HepG2 (cell line): ENCODE data around the gene DICER1. TPM values are rescaled to one million over a fixed set of nuclear protein-coding genes. Genes with fewer than 3 reads are reported as not detected.

Experiments
- ATAC-seq: fragments of 200-7000 bp; cut with Tn5 transposase; 3 replicates; pipeline ENCODE4 v1.9.1; 2020; ENCODE audit warnings: mild to moderate bottlenecking, moderate library complexity
- BruUV-seq: library from RNA; stranded (reverse); fragments of 400-500 nt; replicated peaks from 2 replicates; lab custom pipeline; 2021; lab: Mats Ljungman, UMichigan
- CTCF ChIA-PET: fragments of 300-600 bp; formaldehyde crosslinking; extraction: SDS; loops from one replicate; lab custom pipeline; 2021; ENCODE audit warnings: low total read pairs, inconsistent platforms, low intra/inter-chr PET ratio; lab: Yijun Ruan, JAX
- POLR2A ChIA-PET: fragments of 350-600 bp; sonication (Branson Sonifier 250); formaldehyde crosslinking; loops from one replicate; lab custom pipeline; 2020; ENCODE audit warnings: antibody characterized with exemption, inconsistent platforms; lab: Yijun Ruan, JAX
- DNase-seq: peaks from one replicate; pipeline ENCODE4 v3.0.0-alpha.2; 2015; ENCODE audit warnings: low spot score
- FAIRE-seq: peaks from 3 replicates; lab custom pipeline; 2011; peaks lifted over from hg19 to GRCh38; lab: Jason Lieb, UNC
- H2AFZ ChIP-seq: one replicate; pipeline ENCODE4 v1.6.1; 2011; ENCODE audit warnings: low read length, inconsistent platforms
- H3K27ac ChIP-seq: fragments of 300-600 bp; 3 replicates; pipeline ENCODE4 v1.8.0; 2011; ENCODE audit warnings: mixed run types, mild to moderate bottlenecking, mixed read lengths, low read length, inconsistent platforms; ENCODE audit not compliant: insufficient read depth; ENCODE audit errors: extremely low read length
- H3K27me3 ChIP-seq, 2 experiments: fragments of 200-600 bp in 1 of 2; 2 replicates in 1 of 2; 3 replicates in 1 of 2; pipeline versions ENCODE4 v1.6.0 to v1.8.0; 2011; ENCODE audit warnings: low read length in 2 of 2, mild to moderate bottlenecking in 2 of 2, moderate library complexity in 2 of 2, inconsistent platforms in 1 of 2; ENCODE audit not compliant: insufficient read depth in 2 of 2, control insufficient read depth in 1 of 2
- H3K36me3 ChIP-seq, 2 experiments: fragments of 200-600 bp in 1 of 2; replicated peaks in 1 of 2; 2 replicates in 1 of 2; 3 replicates in 1 of 2; pipeline versions ENCODE4 v1.5.1 to v1.8.0; 2011; ENCODE audit warnings: low read length in 2 of 2, inconsistent platforms in 1 of 2; ENCODE audit not compliant: insufficient read depth in 2 of 2, control insufficient read depth in 1 of 2
- H3K4me1 ChIP-seq: 2 replicates; pipeline ENCODE4 v1.5.1; 2012; ENCODE audit warnings: low read length, inconsistent platforms; ENCODE audit not compliant: insufficient read depth
- H3K4me2 ChIP-seq: 2 replicates; pipeline ENCODE4 v1.6.0; 2011; ENCODE audit warnings: low read depth, low read length, inconsistent platforms
- H3K4me3 ChIP-seq, 3 experiments: fragments of 200-600 bp in 1 of 3; sonication (generic), shearing (Covaris generic) in 1 of 3; replicated peaks in 1 of 3; 2 replicates each; pipeline ENCODE4 v1.5.1; 2011 to 2016; ENCODE audit warnings: low read length in 3 of 3, inconsistent platforms in 2 of 3, low read depth in 2 of 3, mild to moderate bottlenecking in 2 of 3, control low read depth in 1 of 3, mixed read lengths in 1 of 3; ENCODE audit not compliant: insufficient read depth in 1 of 3
- H3K79me2 ChIP-seq: one replicate; pipeline ENCODE4 v1.6.1; 2011; ENCODE audit warnings: low read length, inconsistent platforms; ENCODE audit not compliant: insufficient read depth
- H3K9ac ChIP-seq: 2 replicates; pipeline ENCODE4 v1.6.0; 2011; ENCODE audit warnings: mild to moderate bottlenecking, low read depth, low read length, inconsistent platforms; ENCODE audit not compliant: insufficient read depth
- H3K9me3 ChIP-seq: 2 replicates; pipeline ENCODE4 v1.5.1; 2012; ENCODE audit warnings: mild to moderate bottlenecking, low read length
- H4K20me1 ChIP-seq: 2 replicates; pipeline ENCODE4 v1.6.0; 2011; ENCODE audit warnings: inconsistent platforms, mild to moderate bottlenecking, low read length, moderate library complexity; ENCODE audit not compliant: insufficient read depth
- EED ChIP-seq: sonication (generic); formaldehyde crosslinking; IDR thresholded peaks from 2 replicates; pipeline ENCODE4 v1.5.0; 2020; ENCODE audit warnings: mild to moderate bottlenecking, missing genetic modification reagents
- MLX ChIP-seq: IDR thresholded peaks from 2 replicates; pipeline ENCODE4 v1.6.1; 2016
- NBN ChIP-seq: fragments of 450-650 bp; conservative IDR thresholded peaks from 2 replicates; pipeline ENCODE4 v1.6.1; 2017
- PRMT3 ChIP-seq: sonication (generic); formaldehyde crosslinking; IDR thresholded peaks from 2 replicates; pipeline ENCODE4 v1.8.1; 2022; ENCODE audit warnings: low read depth, mild to moderate bottlenecking, moderate library complexity, missing genetic modification reagents, borderline replicate concordance
- ZNF512 ChIP-seq: sonication (generic); formaldehyde crosslinking; IDR thresholded peaks from 2 replicates; pipeline ENCODE4 v1.4.0; 2020; ENCODE audit warnings: mild to moderate bottlenecking, missing genetic modification reagents
- ZNF850 ChIP-seq: sonication (generic); formaldehyde crosslinking; conservative IDR thresholded peaks from 2 replicates; pipeline ENCODE4 v1.9.0; 2021; ENCODE audit warnings: mild to moderate bottlenecking, missing genetic modification reagents
- WGBS: methylation state at CpG from one replicate; pipeline ENCODE4 v1.1.6; 2017; ENCODE audit warnings: low lambda C conversion rate; 5-methylcytosine and 5-hydroxymethylcytosine counted together
- in situ Hi-C: cut with HindIII; loops from 2 replicates; pipeline ENCODE4 v1.10.0; 2017; ENCODE audit warnings: low pct_unique_long_range_greater_than_20kb; ENCODE audit not compliant: extremely low pct_ligation_motif_present
- intact Hi-C: fragments of 100-400 bp; cut with micrococcal nuclease; formaldehyde crosslinking; loops from one replicate; pipeline ENCODE4 v1.10.0; 2022; ENCODE audit not compliant: unreplicated experiment
- polyA plus RNA-seq, 8 experiments: library from polyadenylated mRNA; depleted of rRNA in 3 of 8; stranded (reverse) in 7 of 8; unstranded in 1 of 8; fragments of >200 nt; fragmentation: Illumina TruSeq in 4 of 8; extraction: Trizol in 4 of 8; gene quantifications; 2 replicates each; pipeline versions ENCODE4 v1.2.1 to v1.2.3, GENCODE V29; 2011 to 2016; ENCODE audit warnings: low read depth in 4 of 8, missing spikeins in 1 of 8, mixed read lengths in 1 of 8; ENCODE audit not compliant: insufficient read depth in 1 of 8
- total RNA-seq, 5 experiments: library from RNA; depleted of rRNA; stranded (reverse); fragments of >200 nt; fragmentation: Illumina TruSeq; extraction: Trizol; gene quantifications; 2 replicates each; pipeline ENCODE4 v1.2.3, GENCODE V29; 2016; ENCODE audit warnings: low read depth in 1 of 5
- TF ChIP-seq, protein P1 (sequence below): sonication (generic); formaldehyde crosslinking; IDR thresholded peaks from 2 replicates; pipeline ENCODE4 v1.5.0; 2020; ENCODE audit warnings: mild to moderate bottlenecking, missing genetic modification reagents, borderline replicate concordance

The DICER1 gene
- total and polyA plus RNA-seq, 2 of the 13 experiments (the other 11 are each of a cell fraction or from before 2014, with no cell fraction given) = 31.8 to 61.9 TPM

DNA sequence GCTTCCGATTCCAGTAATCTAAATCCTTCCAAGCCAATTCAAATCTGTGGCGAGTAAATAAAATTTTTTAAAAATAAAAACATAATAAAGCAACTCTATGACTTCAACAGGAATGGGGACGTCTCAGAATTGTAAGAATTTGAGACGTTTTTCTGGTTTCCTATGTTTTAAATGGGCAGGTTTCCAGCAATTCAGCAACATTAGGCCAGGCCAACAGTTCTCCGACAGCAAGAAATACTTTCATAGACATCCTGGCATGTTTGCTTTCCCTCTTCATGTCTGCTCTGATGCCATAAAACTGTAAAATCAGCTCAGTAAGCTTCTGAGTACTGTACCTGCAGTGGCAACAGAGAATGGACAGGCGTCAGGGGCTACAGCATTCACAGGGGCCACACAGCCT lies 35.8 kb upstream of the DICER1 start:
- Histone ChIP-seq H3K9me3 (peaks cover 8% of the 10 kb centered on the region; the same call in 1 of the 2 replicates), H3K9ac (no peak overlapping the region), H3K27ac (no peak overlapping the region), H3K36me3 (0 out of 5 replicates have a peak, but pooled peaks cover 0 to 3% of the 10 kb centered on the region in 2 experiments), H2AFZ (no peak overlapping the region), H3K27me3 (no peaks in the 10 kb centered on the region), H4K20me1 (no peaks in the 10 kb centered on the region), H3K4me3 (no peak overlapping the region)
- intact Hi-C loops = no loop called here
- 82% methylated on average over 6 of the region's 6 CpGs for WGBS
- POLR2A ChIA-PET = no interaction called here
- BruUV-seq = TSS peak; percentile 11
- TF ChIP-seq, protein P1, sequence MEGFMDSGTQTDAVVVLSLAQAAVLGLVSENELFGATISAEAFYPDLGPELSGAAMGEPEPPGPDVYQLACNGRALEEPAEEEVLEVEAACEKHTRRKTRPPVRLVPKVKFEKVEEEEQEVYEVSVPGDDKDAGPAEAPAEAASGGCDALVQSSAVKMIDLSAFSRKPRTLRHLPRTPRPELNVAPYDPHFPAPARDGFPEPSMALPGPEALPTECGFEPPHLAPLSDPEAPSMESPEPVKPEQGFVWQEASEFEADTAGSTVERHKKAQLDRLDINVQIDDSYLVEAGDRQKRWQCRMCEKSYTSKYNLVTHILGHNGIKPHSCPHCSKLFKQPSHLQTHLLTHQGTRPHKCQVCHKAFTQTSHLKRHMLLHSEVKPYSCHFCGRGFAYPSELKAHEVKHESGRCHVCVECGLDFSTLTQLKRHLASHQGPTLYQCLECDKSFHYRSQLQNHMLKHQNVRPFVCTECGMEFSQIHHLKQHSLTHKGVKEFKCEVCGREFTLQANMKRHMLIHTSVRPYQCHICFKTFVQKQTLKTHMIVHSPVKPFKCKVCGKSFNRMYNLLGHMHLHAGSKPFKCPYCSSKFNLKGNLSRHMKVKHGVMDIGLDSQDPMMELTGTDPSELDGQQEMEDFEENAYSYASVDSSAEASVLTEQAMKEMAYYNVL (CRISPR knock-in tag) = no peak
- no peak for TF ChIP-seq MLX
- no peak for TF ChIP-seq PRMT3
- no peak for TF ChIP-seq ZNF512 (CRISPR knock-in tag)
- TF ChIP-seq EED (CRISPR knock-in tag) = no peak
- TF ChIP-seq ZNF850 (CRISPR knock-in tag) = no peak
- TF ChIP-seq NBN = no peak
- TF ChIP-seq, all 625 proteins: peak for 0
- CTCF ChIA-PET = no interaction called here
- FAIRE-seq (no peak), DNase-seq (no peak), ATAC-seq (no peak)
- Histone ChIP-seq H3K4me2 (no peak overlapping the region), H3K4me1 (no peaks in the 10 kb centered on the region), H3K79me2 (no peaks in the 10 kb centered on the region)
- in situ Hi-C loops = no loop called here
